Measurements from ENCODE around the gene OR56A3. TPM values are rescaled to one million over a fixed set of nuclear protein-coding genes. Genes with fewer than 3 reads are reported as not detected.

OR56A3 gene, protein sequence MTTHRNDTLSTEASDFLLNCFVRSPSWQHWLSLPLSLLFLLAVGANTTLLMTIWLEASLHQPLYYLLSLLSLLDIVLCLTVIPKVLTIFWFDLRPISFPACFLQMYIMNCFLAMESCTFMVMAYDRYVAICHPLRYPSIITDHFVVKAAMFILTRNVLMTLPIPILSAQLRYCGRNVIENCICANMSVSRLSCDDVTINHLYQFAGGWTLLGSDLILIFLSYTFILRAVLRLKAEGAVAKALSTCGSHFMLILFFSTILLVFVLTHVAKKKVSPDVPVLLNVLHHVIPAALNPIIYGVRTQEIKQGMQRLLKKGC
- total RNA-seq (2021; ENCODE audit: unreplicated experiment) (not detected), Bru-seq, nascent RNA (not detected), BruChase-seq, experiment 1, labeled RNA remaining after a 2-hour chase (not detected), BruChase-seq, experiment 2, labeled RNA remaining after a 6-hour chase (not detected)
- polyA plus RNA-seq (2012; ENCODE audit: insufficient read length), result not detected
- long read RNA-seq, result 0 reads

- no TSS peak for BruUV-seq (replicated peaks)
Observed at GRCh38 chr11:5941951-5942350, at the start of gene OR56A3. TSS of gene OR56A3 (plus strand) at chr11:5942251. CDS start at chr11:5947347, 5,096 bp downstream.

More at GRCh38 chr11:5941951-5942350, at the start of gene OR56A3:
- CTCF ChIA-PET, result no interaction called here
- Histone ChIP-seq H3K27me3 (ENCODE audit: control insufficient read depth, insufficient read depth, low read length) (no peaks in the 10 kb centered on the region; the same call in 1 of the 2 replicates), H3K4me3 (ENCODE audit: low read depth in 2 of 2, low read length in 2 of 2) (no peak within 1 kb of the TSS), H3K36me3 (ENCODE audit: control insufficient read depth, insufficient read depth, low read length) (no peaks in the 10 kb centered on the region), H3K4me1 (ENCODE audit: control insufficient read depth, insufficient read depth, low read length) (no peaks in the 10 kb centered on the region), H3K27ac (ENCODE audit: low read length) (no peak within 1 kb of the TSS), H3K9me3 (ENCODE audit: control insufficient read depth, insufficient read depth, low read depth, low read length) (no peaks in the 10 kb centered on the region)
- POLR2A ChIA-PET, result no interaction called here
- in situ Hi-C loops (cut with HindIII; ENCODE audit: low pct_unique_long_range_greater_than_20kb, low sequenced_read_pairs), result no loop called here
- ATAC-seq, result no peak
- TF ChIP-seq CTCF (IDR thresholded peaks at IDR 0.05), result no peak
- no peak for TF ChIP-seq REST (IDR thresholded peaks at IDR 0.05; ENCODE audit: insufficient read depth in 1 of 2, low read depth in 2 of 2, low read length in 1 of 2)
- no peak for TF ChIP-seq SIN3A (IDR thresholded peaks at IDR 0.05; ENCODE audit: borderline replicate concordance, insufficient read depth, low read depth, low read length)
- TF ChIP-seq TCF7L2 (IDR thresholded peaks at IDR 0.05; ENCODE audit: low read depth, low read length), result no peak
- no peak for TF ChIP-seq POLR2AphosphoS5 (IDR thresholded peaks at IDR 0.05; ENCODE audit: low read depth, low read length)
- intact Hi-C loops (cut with micrococcal nuclease; ENCODE audit: unreplicated experiment), result no loop called here
- no peak for DNase-seq (ENCODE audit: low read depth, low spot score)

Measured in Panc1 (cell line).